H9 (cell line): ENCODE measurements around the gene NRP1. TPM values are rescaled to one million over a fixed set of nuclear protein-coding genes. Genes with fewer than 3 reads are reported as not detected.
A peak's percentile ranks its signal among the peaks of the same experiment; 100 is the strongest.

Experiments
- DNase-seq: peaks from one replicate; pipeline ENCODE4 v3.0.0-alpha.2; 2017
- H2AFZ ChIP-seq: one replicate; pipeline ENCODE4 v1.6.1; 2013; ENCODE audit warnings: mild to moderate bottlenecking, low read length, control low read depth, moderate library complexity
- H2AK5ac ChIP-seq: 2 replicates; pipeline ENCODE4 v1.6.1; 2013; ENCODE audit warnings: low read length, control low read depth, mixed read lengths; ENCODE audit not compliant: insufficient read length
- H2BK120ac ChIP-seq: one replicate; pipeline ENCODE4 v1.6.1; 2013; ENCODE audit warnings: low read depth, mild to moderate bottlenecking, low read length, control low read depth, inconsistent platforms; ENCODE audit not compliant: poor library complexity, severe bottlenecking
- H2BK12ac ChIP-seq: 2 replicates; pipeline ENCODE4 v1.6.1; 2013; ENCODE audit warnings: low read length, control low read depth, mixed read lengths, low read depth; ENCODE audit not compliant: insufficient read length
- H2BK15ac ChIP-seq: 2 replicates; pipeline ENCODE4 v1.6.1; 2013; ENCODE audit warnings: low read depth, low read length, control low read depth
- H2BK20ac ChIP-seq: one replicate; pipeline ENCODE4 v1.6.1; 2013; ENCODE audit warnings: low read depth, mild to moderate bottlenecking, low read length, control low read depth, inconsistent platforms; ENCODE audit not compliant: poor library complexity, severe bottlenecking
- H2BK5ac ChIP-seq: 2 replicates; pipeline ENCODE4 v1.6.1; 2013; ENCODE audit warnings: low read length, control low read depth, mixed read lengths; ENCODE audit not compliant: insufficient read length
- H3K14ac ChIP-seq: 2 replicates; pipeline ENCODE4 v1.6.1; 2013; ENCODE audit warnings: low read length, control low read depth; ENCODE audit not compliant: insufficient read depth
- H3K18ac ChIP-seq: 2 replicates; pipeline ENCODE4 v1.6.1; 2013; ENCODE audit warnings: low read depth, mild to moderate bottlenecking, mixed read lengths, low read length, control low read depth; ENCODE audit not compliant: insufficient read length
- H3K23ac ChIP-seq: 2 replicates; pipeline ENCODE4 v1.6.1; 2013; ENCODE audit warnings: low read length, control low read depth, mixed read lengths, low read depth; ENCODE audit not compliant: insufficient read length
- H3K23me2 ChIP-seq: 2 replicates; pipeline ENCODE4 v1.6.1; 2013; ENCODE audit warnings: low read depth, mild to moderate bottlenecking, mixed read lengths, low read length, control low read depth; ENCODE audit not compliant: insufficient read length, poor library complexity, severe bottlenecking
- H3K27ac ChIP-seq: 2 replicates; pipeline ENCODE4 v1.5.1; 2013; ENCODE audit warnings: low read length, control low read depth, mixed read lengths, low read depth; ENCODE audit not compliant: insufficient read length
- H3K27me3 ChIP-seq: 2 replicates; pipeline ENCODE4 v1.6.1; 2013; ENCODE audit warnings: low read length, control low read depth, inconsistent platforms; ENCODE audit not compliant: insufficient read depth
- H3K4ac ChIP-seq: 2 replicates; pipeline ENCODE4 v1.6.1; 2013; ENCODE audit warnings: low read depth, mild to moderate bottlenecking, control low read depth, inconsistent platforms, low read length, moderate library complexity
- H3K4me1 ChIP-seq: 2 replicates; pipeline ENCODE4 v1.6.1; 2013; ENCODE audit warnings: low read length, control low read depth, inconsistent platforms; ENCODE audit not compliant: insufficient read depth
- H3K4me2 ChIP-seq: 2 replicates; pipeline ENCODE4 v1.6.1; 2013; ENCODE audit warnings: low read length, control low read depth, mixed read lengths; ENCODE audit not compliant: insufficient read length, insufficient read depth
- H3K56ac ChIP-seq: 2 replicates; pipeline ENCODE4 v1.6.1; 2013; ENCODE audit warnings: low read depth, mild to moderate bottlenecking, mixed read lengths, low read length, control low read depth; ENCODE audit not compliant: insufficient read length
- H3K79me1 ChIP-seq: 2 replicates; pipeline ENCODE4 v1.6.1; 2013; ENCODE audit warnings: low read depth, mild to moderate bottlenecking, moderate library complexity, low read length, control low read depth, inconsistent platforms; ENCODE audit not compliant: insufficient read depth, poor library complexity, severe bottlenecking
- H3K79me2 ChIP-seq: 2 replicates; pipeline ENCODE4 v1.6.1; 2013; ENCODE audit warnings: low read length, control low read depth, inconsistent platforms; ENCODE audit not compliant: insufficient read depth
- H3K9ac ChIP-seq: 2 replicates; pipeline ENCODE4 v1.6.1; 2013; ENCODE audit warnings: low read length, control low read depth, mixed read lengths; ENCODE audit not compliant: insufficient read length; ENCODE audit errors: extremely low read depth
- H3K9me3 ChIP-seq: one replicate; pipeline ENCODE4 v1.6.1; 2013; ENCODE audit warnings: low read depth, low read length, inconsistent platforms; ENCODE audit not compliant: control insufficient read depth
- H3T11ph ChIP-seq: one replicate; pipeline ENCODE4 v1.6.1; 2013; ENCODE audit warnings: mild to moderate bottlenecking, low read length, control low read depth, inconsistent platforms
- H4K20me1 ChIP-seq: one replicate; pipeline ENCODE4 v1.6.1; 2013; ENCODE audit not compliant: control insufficient read depth, insufficient read length, insufficient read depth
- H4K5ac ChIP-seq: 2 replicates; pipeline ENCODE4 v1.6.1; 2013; ENCODE audit warnings: low read depth, mild to moderate bottlenecking, mixed read lengths, low read length, control low read depth; ENCODE audit not compliant: insufficient read length
- H4K8ac ChIP-seq: replicated peaks from 2 replicates; pipeline ENCODE4 v1.6.1; 2013; ENCODE audit warnings: low read length, control low read depth, mixed read lengths, low read depth; ENCODE audit not compliant: insufficient read length
- H4K91ac ChIP-seq: 2 replicates; pipeline ENCODE4 v1.6.1; 2013; ENCODE audit warnings: low read depth, mild to moderate bottlenecking, moderate library complexity, mixed read lengths, low read length, control low read depth; ENCODE audit not compliant: insufficient read length
- H3K27ac Mint-ChIP-seq, 3 experiments: 2 replicates in 2 of 3; 3 replicates in 1 of 3; pipeline ENCODE4 v1.8.0; 2020 to 2021; ENCODE audit warnings: mixed read lengths in 3 of 3, mild to moderate bottlenecking in 1 of 3, moderate library complexity in 1 of 3
- H3K27me3 Mint-ChIP-seq: 2 replicates; pipeline ENCODE4 v1.8.0; 2021; ENCODE audit warnings: low read depth, mild to moderate bottlenecking, moderate library complexity, mixed read lengths
- H3K36me3 Mint-ChIP-seq, 3 experiments: 2 replicates in 2 of 3; 3 replicates in 1 of 3; pipeline ENCODE4 v1.8.0; 2020 to 2021; ENCODE audit warnings: low read depth in 3 of 3, mixed read lengths in 3 of 3; ENCODE audit not compliant: insufficient read depth in 1 of 3
- H3K4me1 Mint-ChIP-seq, 2 experiments: 2 replicates each; pipeline ENCODE4 v1.8.0; 2020; ENCODE audit warnings: mixed read lengths in 2 of 2
- H3K4me3 Mint-ChIP-seq, 2 experiments: 2 replicates in 1 of 2; 3 replicates in 1 of 2; pipeline ENCODE4 v1.8.0; 2020 to 2021; ENCODE audit warnings: mild to moderate bottlenecking in 2 of 2, mixed read lengths in 2 of 2, moderate library complexity in 1 of 2
- H3K9me3 Mint-ChIP-seq, 2 experiments: 2 replicates in 1 of 2; 3 replicates in 1 of 2; pipeline ENCODE4 v1.8.0; 2020; ENCODE audit warnings: mild to moderate bottlenecking in 2 of 2, mixed read lengths in 2 of 2, moderate library complexity in 1 of 2
- CTCF ChIP-seq: fragments of 200-600 bp; sonication (generic); conservative IDR thresholded peaks from 3 replicates; pipeline ENCODE4 v1.8.0; 2021; ENCODE audit warnings: antibody characterized with exemption, mild to moderate bottlenecking
- WGBS: extraction: QIAGEN DNeasy Blood & Tissue Kit; methylation state at CpG from one replicate; pipeline ENCODE4 v1.1.7; 2013; ENCODE audit warnings: missing lambda C conversion rate, low lambda C conversion rate, mixed read lengths; ENCODE audit not compliant: insufficient read length; ENCODE audit errors: extremely low coverage; 5-methylcytosine and 5-hydroxymethylcytosine counted together
- total RNA-seq: library from RNA; stranded (reverse); gene quantifications from 2 replicates; pipeline ENCODE4 v1.2.1, GENCODE V29; 2021

The NRP1 gene
- total RNA-seq, 1 experiment from 2014 or later = 4.6 TPM

DNA sequence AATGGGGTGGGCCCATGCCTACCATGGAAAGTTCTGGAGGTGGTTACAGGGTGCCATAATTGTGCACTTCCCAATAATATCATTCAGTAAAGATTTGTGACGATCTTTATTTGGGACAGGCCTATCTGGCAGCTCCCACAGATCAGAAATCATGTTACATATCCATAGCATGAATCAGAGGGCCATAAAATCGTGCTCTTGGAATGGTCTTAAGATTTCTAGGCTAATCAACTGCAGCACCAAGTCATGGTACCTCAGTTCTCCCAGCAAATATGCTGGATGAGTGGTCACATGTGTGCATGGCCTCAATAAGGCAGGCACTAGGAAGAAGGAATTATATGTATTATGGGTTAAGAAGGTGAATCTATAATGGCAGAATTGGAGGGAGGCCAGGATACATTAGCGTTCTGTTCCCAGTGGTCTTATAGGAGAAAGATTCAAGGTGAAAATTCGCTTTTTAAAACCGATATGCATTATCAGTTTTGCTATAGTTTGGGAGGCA lies 134.7 kb downstream of the NRP1 start:
- Histone ChIP-seq H3K23ac (no peak overlapping the region), H3K4me2 (no peak overlapping the region), H3K27ac (no peak overlapping the region), H3K56ac (no peak overlapping the region), H3K4me1 (no peaks in the 10 kb centered on the region), H2BK15ac (no peak overlapping the region), H2BK5ac (no peak overlapping the region), H4K20me1 (no peaks in the 10 kb centered on the region), H3K79me2 (no peaks in the 10 kb centered on the region; the same call in 1 of the 2 replicates), H3K9me3 (no peaks in the 10 kb centered on the region), H3T11ph (no peak overlapping the region), H3K23me2 (no peaks in the 10 kb centered on the region), H3K27me3 (no peaks in the 10 kb centered on the region), H3K18ac (no peak overlapping the region), H3K4ac (no peak overlapping the region), H3K79me1 (no peaks in the 10 kb centered on the region), H3K14ac (no peak overlapping the region), H3K9ac (no peak overlapping the region), H2AFZ (no peak overlapping the region), H4K8ac (no peak overlapping the region), H2BK12ac (no peak overlapping the region), H2AK5ac (no peak overlapping the region), H2BK120ac (no peak overlapping the region), H4K5ac (no peak overlapping the region), H2BK20ac (no peak overlapping the region), H4K91ac (no peak overlapping the region)
- no peak for DNase-seq
- H3K27ac Mint-ChIP-seq = peak overlapping the region in 1 of 3 experiments; percentile 12; a peak in 1 of 7 replicates
- no peak for TF ChIP-seq CTCF
- no peaks in the 10 kb centered on the region for H3K9me3 Mint-ChIP-seq
- no CpG with 5 or more reads among the region's 5 CpGs for WGBS
- no peaks in the 10 kb centered on the region; the same call in 1 of the 2 replicates for H3K27me3 Mint-ChIP-seq
- no peaks in the 10 kb centered on the region for H3K36me3 Mint-ChIP-seq
- H3K4me3 Mint-ChIP-seq = no peak overlapping the region
- H3K4me1 Mint-ChIP-seq = peaks cover 6 to 8% of the 10 kb centered on the region in 2 experiments; a peak in 3 of 4 replicates
